GM21528 (cell line): ENCODE measurements around the gene NR5A2.
A peak's percentile ranks its signal among the peaks of the same experiment; 100 is the strongest.

Experiments used
- ATAC-seq: cut with Tn5 transposase; IDR thresholded peaks from one replicate; pipeline ENCODE4 v1.9.1; 2021; ENCODE audit warnings: mild to moderate bottlenecking, moderate library complexity; ENCODE audit not compliant: unreplicated experiment, low FRiP score

Gene NR5A2

GRCh38 chr1:200118779-200119505 lies 91.4 kb downstream of the NR5A2 start:
- no peak for ATAC-seq

DNA sequence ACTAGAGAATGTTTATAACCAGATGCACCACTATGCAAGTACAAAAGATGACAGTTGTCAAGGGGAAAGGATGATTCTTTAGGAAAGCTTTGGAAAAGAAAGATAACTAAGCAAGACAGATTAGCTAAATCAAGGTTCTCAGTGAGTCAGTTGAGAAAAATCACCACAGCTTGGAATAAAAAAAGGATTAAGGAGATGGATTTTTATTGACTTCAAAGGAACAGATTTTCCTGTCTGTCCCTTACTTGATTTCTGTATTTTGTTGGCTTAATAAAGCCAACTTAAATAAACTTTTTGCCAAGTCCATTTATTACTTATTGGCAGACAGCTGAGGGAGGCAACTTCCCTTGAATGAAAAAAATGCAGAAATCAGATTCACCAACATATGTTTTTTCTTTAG lies 93.9 kb downstream of the NR5A2 start:
- no peak for ATAC-seq

- ATAC-seq, result no peak
Observed at GRCh38 chr1:200124309-200124708, 96.8 kb downstream of the NR5A2 start.

DNA sequence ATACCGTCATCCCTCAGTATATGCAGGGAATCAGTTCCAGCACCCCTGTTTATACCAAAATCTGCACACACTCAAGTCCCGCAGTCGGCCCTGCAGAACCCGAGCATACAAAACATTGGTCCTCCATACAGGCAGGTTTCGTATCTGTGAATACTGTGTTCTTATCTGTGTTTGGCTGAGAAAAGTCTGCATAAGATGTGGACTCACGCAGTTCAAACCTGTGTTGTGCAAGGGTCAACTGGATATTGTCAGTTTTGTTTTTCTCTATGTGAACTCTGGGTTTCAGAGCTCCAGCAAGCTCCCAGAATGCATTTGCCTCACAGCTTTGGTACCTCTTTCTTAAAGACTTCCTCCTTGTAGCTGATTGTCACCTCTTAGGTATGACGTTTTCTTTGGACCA lies 100.6 kb downstream of the NR5A2 start:
- ATAC-seq, result no peak

GRCh38 chr1:200128944-200129879 lies 101.7 kb downstream of the NR5A2 start:
- ATAC-seq, result no peak

GRCh38 chr1:200130552-200130951 lies 103.0 kb downstream of the NR5A2 start:
- no peak for ATAC-seq

- no peak for ATAC-seq
Observed at GRCh38 chr1:200131551-200132125, 104.1 kb downstream of the NR5A2 start.

- no peak for ATAC-seq
Observed at GRCh38 chr1:200133123-200133522, 105.6 kb downstream of the NR5A2 start.

- no peak for ATAC-seq
Observed at GRCh38 chr1:200134116-200134515, 106.6 kb downstream of the NR5A2 start.

- ATAC-seq, result no peak
Observed at GRCh38 chr1:200136384-200136783, 108.9 kb downstream of the NR5A2 start.

DNA sequence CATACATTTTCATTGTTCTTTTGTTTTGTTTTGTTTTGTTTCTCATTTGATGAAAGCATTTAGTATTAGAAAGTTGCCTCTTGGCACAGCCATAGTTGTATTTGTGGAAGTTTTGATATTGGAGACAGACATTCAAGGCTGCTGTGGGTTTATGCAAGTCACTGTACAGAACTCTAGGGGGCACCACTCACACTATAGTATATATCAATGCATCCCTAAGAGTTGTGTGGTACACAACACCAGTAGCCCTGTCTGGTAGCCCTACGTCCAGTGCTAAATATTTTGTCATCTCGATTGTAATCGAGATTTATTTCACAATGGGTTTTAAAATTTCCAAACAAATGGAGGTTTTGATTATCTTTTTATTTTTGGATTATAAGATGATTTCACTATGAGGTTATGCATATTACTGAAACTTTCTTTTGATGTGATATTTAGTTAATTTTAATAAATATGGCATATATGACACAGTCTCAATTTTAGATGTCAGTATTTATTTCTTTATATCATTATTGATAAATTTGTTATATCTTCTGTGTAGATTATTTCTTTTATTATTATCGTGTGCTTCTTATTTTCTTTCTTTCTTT lies 112.2 kb downstream of the NR5A2 start:
- peak; percentile 86 for ATAC-seq

DNA sequence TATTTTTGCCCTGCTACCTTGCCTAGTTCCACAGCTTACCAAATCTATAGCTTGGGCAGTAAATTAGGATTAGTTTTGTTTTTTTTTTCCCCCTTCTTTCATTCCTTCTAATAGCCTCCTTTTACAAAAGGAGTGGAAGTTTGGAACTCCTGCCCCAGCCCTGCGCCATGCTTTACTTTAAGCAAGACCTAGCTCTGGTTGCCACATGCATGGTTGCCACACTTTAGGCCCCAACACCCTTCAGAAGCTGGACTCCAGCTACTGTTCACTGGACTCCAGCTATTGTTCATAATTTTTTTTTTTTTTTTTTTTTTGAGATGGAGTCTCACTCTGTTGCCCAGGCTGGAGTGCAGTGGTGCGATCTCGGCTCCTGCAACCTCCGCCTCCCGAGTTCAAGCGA lies 115.8 kb downstream of the NR5A2 start:
- ATAC-seq, result no peak

GRCh38 chr1:200146100-200146499 lies 118.6 kb downstream of the NR5A2 start:
- no peak for ATAC-seq

GRCh38 chr1:200147094-200147493 lies 119.6 kb downstream of the NR5A2 start:
- ATAC-seq, result no peak

DNA sequence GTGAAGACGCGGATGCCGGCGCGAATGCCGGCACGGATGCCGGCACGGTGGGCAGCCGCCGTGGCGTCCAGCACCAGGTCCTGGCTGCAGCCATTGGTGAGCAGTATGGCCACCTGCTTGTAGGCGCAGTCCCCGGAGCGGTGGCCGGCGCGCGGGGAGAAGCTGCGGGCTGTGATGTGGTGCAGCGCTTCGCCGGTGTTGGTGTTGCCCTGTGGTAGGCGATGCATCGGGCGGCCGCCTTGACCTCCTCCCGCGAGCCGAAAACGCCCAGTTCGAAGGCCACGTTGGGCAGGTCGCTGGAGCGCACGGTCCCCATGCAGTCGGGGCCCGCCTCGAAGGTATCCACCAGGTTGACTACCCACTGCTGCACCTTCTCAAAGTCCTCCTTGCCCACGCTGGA lies 120.2 kb downstream of the NR5A2 start:
- ATAC-seq, result no peak

DNA sequence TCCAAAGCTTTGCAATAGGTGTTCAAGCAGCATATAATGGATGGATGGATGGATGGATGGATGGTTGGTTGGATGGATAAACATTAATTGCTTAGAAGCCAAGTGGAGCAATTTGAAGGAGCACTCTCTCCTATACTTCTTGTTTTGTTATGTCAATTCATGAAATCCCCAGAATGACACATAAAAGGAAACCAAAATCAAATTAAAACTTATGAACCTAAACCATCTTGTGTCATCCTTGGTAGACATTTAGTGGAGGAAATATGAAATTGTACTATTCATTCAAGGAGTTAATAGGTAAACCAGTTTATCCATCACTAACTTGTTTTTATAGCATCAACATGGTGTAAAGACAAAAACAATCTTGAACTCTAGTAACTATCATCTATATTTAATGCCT lies 122.5 kb downstream of the NR5A2 start:
- no peak for ATAC-seq

DNA sequence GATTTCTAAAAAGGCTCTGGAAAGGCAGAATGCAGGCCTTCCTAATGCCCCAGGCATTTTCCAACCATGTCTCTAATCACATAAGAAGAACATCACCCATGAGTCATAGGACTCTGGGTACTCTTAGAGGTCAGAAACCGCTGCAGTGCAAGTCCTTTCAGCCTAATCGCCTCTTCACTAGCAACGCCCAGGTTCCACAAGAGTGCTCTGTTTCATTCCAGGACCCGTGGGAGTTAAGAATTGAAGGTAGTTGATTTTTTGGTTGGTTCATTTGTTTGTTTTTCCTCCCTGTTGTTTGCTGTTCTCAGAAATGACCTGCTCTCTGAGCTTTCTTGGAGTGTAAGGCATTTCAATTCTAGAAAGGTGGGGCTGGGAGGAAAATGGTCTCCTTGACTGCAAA lies 123.2 kb downstream of the NR5A2 start:
- ATAC-seq, result no peak

DNA sequence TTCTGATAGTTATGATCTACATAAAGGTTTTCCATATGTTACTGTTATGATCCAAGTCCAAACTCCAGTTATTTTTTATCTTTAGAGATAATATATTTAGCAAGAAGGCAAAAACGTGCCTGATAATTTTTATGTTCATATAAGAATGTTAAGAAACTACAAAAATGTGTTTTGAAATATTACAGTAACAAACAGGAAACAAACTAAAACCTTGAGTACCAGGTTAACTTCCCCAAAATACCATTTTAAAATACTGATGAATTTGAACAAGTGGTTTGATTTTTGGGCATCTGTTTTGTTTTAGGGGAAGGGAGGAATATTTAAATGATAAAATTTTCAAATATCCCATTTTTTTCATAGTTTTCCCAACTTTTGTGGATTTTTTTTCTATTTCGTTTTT lies 124.8 kb downstream of the NR5A2 start:
- ATAC-seq, result no peak

DNA sequence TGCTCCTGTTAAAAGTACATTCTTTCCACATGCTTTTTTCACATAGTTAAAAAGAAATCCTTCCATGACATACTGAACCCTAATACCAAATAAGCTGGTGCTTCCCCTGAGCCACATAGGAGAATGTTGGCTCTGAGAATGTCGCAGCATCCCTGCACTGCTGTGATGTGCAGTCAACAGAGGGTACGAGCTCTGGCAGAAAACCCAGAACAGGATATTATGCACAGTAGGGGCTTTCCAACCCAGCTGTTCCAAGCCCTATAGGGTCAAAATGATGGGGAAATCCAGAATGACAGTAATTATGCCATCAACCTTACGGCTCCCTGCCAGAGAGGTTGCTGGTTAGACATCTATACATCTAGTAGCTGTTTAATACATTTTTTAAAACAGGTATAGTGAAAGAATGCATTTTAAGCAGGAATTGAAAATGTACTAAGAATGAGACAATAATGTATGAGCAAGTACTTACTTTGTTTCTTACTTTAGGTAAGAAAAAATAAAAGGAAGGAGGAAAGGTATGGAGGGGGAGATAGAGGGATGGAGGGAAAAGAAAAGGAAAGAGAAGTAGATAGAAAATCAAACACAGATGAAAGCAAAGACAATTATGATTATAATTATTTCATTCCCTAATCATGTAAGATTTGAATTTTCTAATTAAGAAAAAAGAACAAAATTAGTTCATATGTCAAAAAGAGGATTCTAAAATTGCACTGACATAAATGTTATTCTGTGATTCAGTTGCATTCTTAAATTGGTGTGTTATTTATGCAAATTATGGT lies 126.0 kb downstream of the NR5A2 start:
- ATAC-seq, result peak; percentile 55

GRCh38 chr1:200154069-200154767 lies 126.7 kb downstream of the NR5A2 start:
- peak; percentile 91 for ATAC-seq
